Liver (tissue), 9 donors: ENCODE data around the gene CMBL. TPM values are rescaled to one million over a fixed set of nuclear protein-coding genes. Genes with fewer than 3 reads are reported as not detected.

Experiments used
- DNase-seq: peaks from one replicate; pipeline ENCODE4 v3.0.0-alpha.2; 2017; ENCODE audit warnings: low spot score
- H3K27ac ChIP-seq, 2 donors: one replicate each; pipeline ENCODE4 v1.7.0; 2013; ENCODE audit warnings: inconsistent platforms in 2 of 2, low read length in 2 of 2, control low read depth in 1 of 2, low read depth in 1 of 2, mild to moderate bottlenecking in 1 of 2
- H3K27me3 ChIP-seq, 4 donors: one replicate each; pipeline versions ENCODE4 v1.6.1 to v1.7.0; 2013; ENCODE audit warnings: low read length in 3 of 4, inconsistent platforms in 1 of 4, mild to moderate bottlenecking in 1 of 4, moderate library complexity in 1 of 4; ENCODE audit not compliant: control insufficient read depth in 4 of 4, insufficient read depth in 4 of 4
- H3K36me3 ChIP-seq, 4 donors: one replicate each; pipeline versions ENCODE4 v1.6.1 to v1.7.0; 2013; ENCODE audit warnings: low read length in 3 of 4, mild to moderate bottlenecking in 3 of 4, low read depth in 1 of 4, moderate library complexity in 1 of 4; ENCODE audit not compliant: control insufficient read depth in 4 of 4, insufficient read depth in 3 of 4
- H3K4me1 ChIP-seq, 4 donors: one replicate each; pipeline versions ENCODE4 v1.6.1 to v1.7.0; 2013; ENCODE audit warnings: low read length in 3 of 4, mild to moderate bottlenecking in 3 of 4, moderate library complexity in 1 of 4; ENCODE audit not compliant: control insufficient read depth in 4 of 4, insufficient read depth in 4 of 4
- H3K4me3 ChIP-seq, 3 donors: one replicate each; pipeline versions ENCODE4 v1.6.1 to v1.7.0; 2013; ENCODE audit warnings: low read length in 3 of 3, control low read depth in 1 of 3, low read depth in 1 of 3, mild to moderate bottlenecking in 1 of 3
- H3K9ac ChIP-seq, 2 donors: one replicate each; pipeline ENCODE4 v1.7.0; 2013; ENCODE audit warnings: low read length in 2 of 2, mild to moderate bottlenecking in 2 of 2, moderate library complexity in 2 of 2, control low read depth in 1 of 2, low read depth in 1 of 2
- H3K9me3 ChIP-seq, 4 donors: one replicate each; pipeline versions ENCODE4 v1.6.1 to v1.7.0; 2013; ENCODE audit warnings: low read length in 3 of 4; ENCODE audit not compliant: control insufficient read depth in 4 of 4
- EGR1 ChIP-seq, 2 donors: IDR thresholded peaks; 2 replicates each; pipeline ENCODE4 v1.6.1; 2016 to 2018; ENCODE audit warnings: antibody characterized with exemption in 2 of 2, low read depth in 2 of 2
- FOXA1 ChIP-seq: IDR thresholded peaks from 2 replicates; pipeline ENCODE4 v1.6.1; 2016; ENCODE audit warnings: antibody characterized with exemption
- FOXA2 ChIP-seq: IDR thresholded peaks from 2 replicates; pipeline ENCODE4 v1.6.1; 2016; ENCODE audit warnings: antibody characterized with exemption
- GABPA ChIP-seq, 2 donors: IDR thresholded peaks in 1 of 2; conservative IDR thresholded peaks in 1 of 2; 2 replicates each; pipeline ENCODE4 v1.6.1; 2016; ENCODE audit warnings: antibody characterized with exemption in 2 of 2, mild to moderate bottlenecking in 1 of 2, moderate library complexity in 1 of 2
- HNF4A ChIP-seq, 2 donors: conservative IDR thresholded peaks; 2 replicates each; pipeline ENCODE4 v1.6.1; 2016; ENCODE audit warnings: antibody characterized with exemption in 2 of 2, mild to moderate bottlenecking in 2 of 2
- HNF4G ChIP-seq: IDR thresholded peaks from 2 replicates; pipeline ENCODE4 v1.6.1; 2016; ENCODE audit warnings: antibody characterized with exemption
- JUND ChIP-seq, 2 donors: IDR thresholded peaks; 2 replicates each; pipeline ENCODE4 v1.6.1; 2016; ENCODE audit warnings: antibody characterized with exemption in 2 of 2
- NR2F2 ChIP-seq: IDR thresholded peaks from 2 replicates; pipeline ENCODE4 v1.6.1; 2016; ENCODE audit warnings: antibody characterized with exemption
- RAD21 ChIP-seq, 2 donors: IDR thresholded peaks; 2 replicates each; pipeline ENCODE4 v1.6.1; 2016; ENCODE audit warnings: antibody characterized with exemption in 2 of 2, mild to moderate bottlenecking in 2 of 2
- RXRA ChIP-seq, 2 donors: IDR thresholded peaks; 2 replicates each; pipeline ENCODE4 v1.6.1; 2017 to 2018; ENCODE audit warnings: antibody characterized with exemption in 2 of 2, mild to moderate bottlenecking in 1 of 2
- SP1 ChIP-seq: IDR thresholded peaks from 2 replicates; pipeline ENCODE4 v1.6.1; 2018; ENCODE audit warnings: antibody characterized with exemption, mild to moderate bottlenecking
- TAF1 ChIP-seq: conservative IDR thresholded peaks from 2 replicates; pipeline ENCODE4 v1.6.1; 2016; ENCODE audit warnings: antibody characterized with exemption, mild to moderate bottlenecking
- YY1 ChIP-seq: IDR thresholded peaks from 2 replicates; pipeline ENCODE4 v1.6.1; 2016; ENCODE audit warnings: antibody characterized with exemption, mild to moderate bottlenecking
- ZBTB33 ChIP-seq: IDR thresholded peaks from 2 replicates; pipeline ENCODE4 v1.6.1; 2016; ENCODE audit warnings: antibody characterized with exemption
- WGBS: extraction: QIAGEN DNeasy Blood & Tissue Kit; methylation state at CpG from one replicate; pipeline ENCODE4 v1.1.7; 2013; 5-methylcytosine and 5-hydroxymethylcytosine counted together
- polyA plus RNA-seq, 2 donors: library from polyadenylated mRNA; stranded (reverse) in 1 of 2; unstranded in 1 of 2; fragments of 200-250 nt in 1 of 2; fragments of >200 nt in 1 of 2; fragmentation: Nextera tagmentation in 1 of 2; extraction: Ambion mirVana in 1 of 2; gene quantifications; one replicate each; pipeline versions ENCODE4 v1.2.1 to v1.2.3, GENCODE V29; 2013 to 2015
- total RNA-seq, 2 donors: library from RNA; depleted of rRNA; stranded (reverse); fragments of >200 nt; gene quantifications; one replicate each; pipeline ENCODE4 v1.2.3, GENCODE V29; 2014
- TF ChIP-seq, protein P1 (sequence below): IDR thresholded peaks from 2 replicates; pipeline ENCODE4 v1.6.1; 2016; ENCODE audit warnings: antibody characterized with exemption
- TF ChIP-seq, protein P2 (sequence below): fragments of 150-350 bp; IDR thresholded peaks from 2 replicates; pipeline ENCODE4 v1.5.1; 2017; ENCODE audit warnings: improper control_type of control experiment, low read depth, low read length; ENCODE audit not compliant: missing input control
- TF ChIP-seq, protein P3 (sequence below): IDR thresholded peaks from 2 replicates; pipeline ENCODE4 v1.6.1; 2016; ENCODE audit warnings: antibody characterized with exemption, mild to moderate bottlenecking
- TF ChIP-seq, protein P4 (sequence below): IDR thresholded peaks from 2 replicates; pipeline ENCODE4 v1.6.1; 2016; ENCODE audit warnings: antibody characterized with exemption
- donor health status: healthy.
- donor health status: healthy.
- donor health status: healthy.
- donor health status: healthy.
- donor health status: healthy.

Gene CMBL
- total and polyA plus RNA-seq, 4 donors = 6.8 to 56.1 (median 41.7) TPM

DNA sequence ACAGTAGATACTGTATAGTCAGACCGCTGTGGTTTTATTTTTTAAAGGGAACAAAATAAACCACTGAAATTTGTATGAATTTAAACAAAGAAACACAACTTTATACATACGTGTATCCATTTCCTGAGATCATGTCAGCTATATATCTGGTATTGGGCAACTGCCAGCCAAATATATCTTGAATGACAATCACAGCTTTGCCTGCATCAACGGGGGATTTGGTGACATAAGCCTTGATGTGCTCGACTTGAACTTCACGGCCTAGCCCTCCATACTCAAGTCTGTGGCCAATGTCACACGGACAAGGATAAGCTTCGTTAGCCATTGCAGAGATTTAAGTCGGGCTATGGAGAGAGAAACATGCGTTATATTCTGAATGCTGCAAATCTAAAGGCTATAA lies 17.3 kb downstream of the CMBL start:
- Histone ChIP-seq H3K4me1 (peaks cover 1 to 29% (median 26%) of the 10 kb centered on the region in 4 donors), H3K27me3 (no peaks in the 10 kb centered on the region), H3K27ac (peak overlapping the region; percentile 94 to 98), H3K36me3 (peaks cover 0 to 13% (median 10%) of the 10 kb centered on the region in 4 donors), H3K9me3 (no peaks in the 10 kb centered on the region), H3K9ac (no peak overlapping the region), H3K4me3 (no peak overlapping the region)
- DNase-seq = no peak
- TF ChIP-seq, protein P1, sequence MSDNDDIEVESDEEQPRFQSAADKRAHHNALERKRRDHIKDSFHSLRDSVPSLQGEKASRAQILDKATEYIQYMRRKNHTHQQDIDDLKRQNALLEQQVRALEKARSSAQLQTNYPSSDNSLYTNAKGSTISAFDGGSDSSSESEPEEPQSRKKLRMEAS = no peak
- TF ChIP-seq FOXA1 (no peak), RXRA (IDR thresholded peaks at IDR 0.05) (no peak), TAF1 (no peak), HNF4G (no peak), SP1 (no peak)
- WGBS = 92% methylated on average over 9 of the region's 9 CpGs

GRCh38 chr5:10289991-10290390 lies 17.7 kb downstream of the CMBL start:
- Histone ChIP-seq H3K36me3 (peaks cover 0 to 13% (median 11%) of the 10 kb centered on the region in 4 donors), H3K27me3 (no peaks in the 10 kb centered on the region), H3K4me1 (peaks cover 1 to 29% (median 26%) of the 10 kb centered on the region in 4 donors), H3K9me3 (no peaks in the 10 kb centered on the region), H3K27ac (peak overlapping the region; percentile 94 to 98), H3K4me3 (no peak overlapping the region), H3K9ac (peak overlapping the region in 1 of 2 donors; percentile 92)
- WGBS = 45% methylated on average over 10 of the region's 10 CpGs
- DNase-seq = no peak
- TF ChIP-seq NR2F2 = no peak
- TF ChIP-seq YY1 = no peak
- TF ChIP-seq, protein P2, sequence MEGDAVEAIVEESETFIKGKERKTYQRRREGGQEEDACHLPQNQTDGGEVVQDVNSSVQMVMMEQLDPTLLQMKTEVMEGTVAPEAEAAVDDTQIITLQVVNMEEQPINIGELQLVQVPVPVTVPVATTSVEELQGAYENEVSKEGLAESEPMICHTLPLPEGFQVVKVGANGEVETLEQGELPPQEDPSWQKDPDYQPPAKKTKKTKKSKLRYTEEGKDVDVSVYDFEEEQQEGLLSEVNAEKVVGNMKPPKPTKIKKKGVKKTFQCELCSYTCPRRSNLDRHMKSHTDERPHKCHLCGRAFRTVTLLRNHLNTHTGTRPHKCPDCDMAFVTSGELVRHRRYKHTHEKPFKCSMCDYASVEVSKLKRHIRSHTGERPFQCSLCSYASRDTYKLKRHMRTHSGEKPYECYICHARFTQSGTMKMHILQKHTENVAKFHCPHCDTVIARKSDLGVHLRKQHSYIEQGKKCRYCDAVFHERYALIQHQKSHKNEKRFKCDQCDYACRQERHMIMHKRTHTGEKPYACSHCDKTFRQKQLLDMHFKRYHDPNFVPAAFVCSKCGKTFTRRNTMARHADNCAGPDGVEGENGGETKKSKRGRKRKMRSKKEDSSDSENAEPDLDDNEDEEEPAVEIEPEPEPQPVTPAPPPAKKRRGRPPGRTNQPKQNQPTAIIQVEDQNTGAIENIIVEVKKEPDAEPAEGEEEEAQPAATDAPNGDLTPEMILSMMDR = no peak
- TF ChIP-seq HNF4A (conservative IDR thresholded peaks at IDR 0.05) = no peak
- no peak for TF ChIP-seq FOXA1
- TF ChIP-seq HNF4G = no peak
- TF ChIP-seq TAF1 = no peak
- no peak for TF ChIP-seq ZBTB33
- TF ChIP-seq RAD21 (IDR thresholded peaks at IDR 0.05) = no peak
- no peak for TF ChIP-seq JUND (IDR thresholded peaks at IDR 0.05)
- no peak for TF ChIP-seq EGR1 (IDR thresholded peaks at IDR 0.05; ENCODE audit: low read depth in 2 of 2)
- no peak for TF ChIP-seq SP1
- TF ChIP-seq FOXA2 = no peak
- TF ChIP-seq GABPA (IDR thresholded peaks at IDR 0.05 in 1 of 2, conservative IDR thresholded peaks at IDR 0.05 in 1 of 2) = no peak
- TF ChIP-seq, protein P1 = no peak
- TF ChIP-seq, protein P3, sequence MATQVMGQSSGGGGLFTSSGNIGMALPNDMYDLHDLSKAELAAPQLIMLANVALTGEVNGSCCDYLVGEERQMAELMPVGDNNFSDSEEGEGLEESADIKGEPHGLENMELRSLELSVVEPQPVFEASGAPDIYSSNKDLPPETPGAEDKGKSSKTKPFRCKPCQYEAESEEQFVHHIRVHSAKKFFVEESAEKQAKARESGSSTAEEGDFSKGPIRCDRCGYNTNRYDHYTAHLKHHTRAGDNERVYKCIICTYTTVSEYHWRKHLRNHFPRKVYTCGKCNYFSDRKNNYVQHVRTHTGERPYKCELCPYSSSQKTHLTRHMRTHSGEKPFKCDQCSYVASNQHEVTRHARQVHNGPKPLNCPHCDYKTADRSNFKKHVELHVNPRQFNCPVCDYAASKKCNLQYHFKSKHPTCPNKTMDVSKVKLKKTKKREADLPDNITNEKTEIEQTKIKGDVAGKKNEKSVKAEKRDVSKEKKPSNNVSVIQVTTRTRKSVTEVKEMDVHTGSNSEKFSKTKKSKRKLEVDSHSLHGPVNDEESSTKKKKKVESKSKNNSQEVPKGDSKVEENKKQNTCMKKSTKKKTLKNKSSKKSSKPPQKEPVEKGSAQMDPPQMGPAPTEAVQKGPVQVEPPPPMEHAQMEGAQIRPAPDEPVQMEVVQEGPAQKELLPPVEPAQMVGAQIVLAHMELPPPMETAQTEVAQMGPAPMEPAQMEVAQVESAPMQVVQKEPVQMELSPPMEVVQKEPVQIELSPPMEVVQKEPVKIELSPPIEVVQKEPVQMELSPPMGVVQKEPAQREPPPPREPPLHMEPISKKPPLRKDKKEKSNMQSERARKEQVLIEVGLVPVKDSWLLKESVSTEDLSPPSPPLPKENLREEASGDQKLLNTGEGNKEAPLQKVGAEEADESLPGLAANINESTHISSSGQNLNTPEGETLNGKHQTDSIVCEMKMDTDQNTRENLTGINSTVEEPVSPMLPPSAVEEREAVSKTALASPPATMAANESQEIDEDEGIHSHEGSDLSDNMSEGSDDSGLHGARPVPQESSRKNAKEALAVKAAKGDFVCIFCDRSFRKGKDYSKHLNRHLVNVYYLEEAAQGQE = no peak
- TF ChIP-seq RXRA (IDR thresholded peaks at IDR 0.05) = no peak
- TF ChIP-seq, protein P4, sequence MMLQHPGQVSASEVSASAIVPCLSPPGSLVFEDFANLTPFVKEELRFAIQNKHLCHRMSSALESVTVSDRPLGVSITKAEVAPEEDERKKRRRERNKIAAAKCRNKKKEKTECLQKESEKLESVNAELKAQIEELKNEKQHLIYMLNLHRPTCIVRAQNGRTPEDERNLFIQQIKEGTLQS = no peak
